ENCODE results near the gene NES.

DNA sequence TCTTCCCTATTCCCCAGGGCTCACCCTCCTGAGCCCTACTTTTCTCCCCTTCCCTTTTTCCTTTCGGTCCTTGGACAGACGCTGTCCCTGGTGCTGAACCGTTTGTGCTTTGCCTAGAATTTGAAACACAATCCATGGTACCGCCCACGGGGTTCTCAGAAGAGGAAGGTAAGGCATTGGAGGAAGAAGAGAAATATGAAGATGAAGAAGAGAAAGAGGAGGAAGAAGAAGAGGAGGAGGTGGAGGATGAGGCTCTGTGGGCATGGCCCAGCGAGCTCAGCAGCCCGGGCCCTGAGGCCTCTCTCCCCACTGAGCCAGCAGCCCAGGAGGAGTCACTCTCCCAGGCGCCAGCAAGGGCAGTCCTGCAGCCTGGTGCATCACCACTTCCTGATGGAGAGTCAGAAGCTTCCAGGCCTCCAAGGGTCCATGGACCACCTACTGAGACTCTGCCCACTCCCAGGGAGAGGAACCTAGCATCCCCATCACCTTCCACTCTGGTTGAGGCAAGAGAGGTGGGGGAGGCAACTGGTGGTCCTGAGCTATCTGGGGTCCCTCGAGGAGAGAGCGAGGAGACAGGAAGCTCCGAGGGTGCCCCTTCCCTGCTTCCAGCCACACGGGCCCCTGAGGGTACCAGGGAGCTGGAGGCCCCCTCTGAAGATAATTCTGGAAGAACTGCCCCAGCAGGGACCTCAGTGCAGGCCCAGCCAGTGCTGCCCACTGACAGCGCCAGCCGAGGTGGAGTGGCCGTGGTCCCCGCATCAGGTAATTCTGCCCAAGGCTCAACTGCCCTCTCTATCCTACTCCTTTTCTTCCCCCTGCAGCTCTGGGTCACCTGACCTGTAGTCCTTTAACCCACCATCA is 24.8 kb downstream of the NES start:
- no peak for TF ChIP-seq CTCF (IDR thresholded peaks at IDR 0.05)
- no peak for TF ChIP-seq POLR2A (IDR thresholded peaks at IDR 0.05)
